A172 (cell line): ENCODE data around the gene APRT. TPM values are rescaled to one million over a fixed set of nuclear protein-coding genes. Genes with fewer than 3 reads are reported as not detected.
A peak's percentile ranks its signal among the peaks of the same experiment; 100 is the strongest.

Source experiments
- DNase-seq: peaks from one replicate; pipeline ENCODE4 v3.0.0-alpha.2; 2015; ENCODE audit warnings: low spot score
- total RNA-seq: library from RNA; depleted of rRNA; stranded (reverse); fragments of >200 nt; shearing (Covaris generic); gene quantifications from 2 replicates; pipeline ENCODE4 v1.2.3, GENCODE V29; 2014

Gene APRT
- total RNA-seq, 1 experiment from 2014 or later = 258 TPM

GRCh38 chr16:88822281-88823040 is 10.7 kb upstream of the APRT start:
- DNase-seq = no peak

- DNase-seq = no peak
These were observed 9.6 kb upstream of the APRT start for GRCh38 chr16:88821168-88821850.

DNA sequence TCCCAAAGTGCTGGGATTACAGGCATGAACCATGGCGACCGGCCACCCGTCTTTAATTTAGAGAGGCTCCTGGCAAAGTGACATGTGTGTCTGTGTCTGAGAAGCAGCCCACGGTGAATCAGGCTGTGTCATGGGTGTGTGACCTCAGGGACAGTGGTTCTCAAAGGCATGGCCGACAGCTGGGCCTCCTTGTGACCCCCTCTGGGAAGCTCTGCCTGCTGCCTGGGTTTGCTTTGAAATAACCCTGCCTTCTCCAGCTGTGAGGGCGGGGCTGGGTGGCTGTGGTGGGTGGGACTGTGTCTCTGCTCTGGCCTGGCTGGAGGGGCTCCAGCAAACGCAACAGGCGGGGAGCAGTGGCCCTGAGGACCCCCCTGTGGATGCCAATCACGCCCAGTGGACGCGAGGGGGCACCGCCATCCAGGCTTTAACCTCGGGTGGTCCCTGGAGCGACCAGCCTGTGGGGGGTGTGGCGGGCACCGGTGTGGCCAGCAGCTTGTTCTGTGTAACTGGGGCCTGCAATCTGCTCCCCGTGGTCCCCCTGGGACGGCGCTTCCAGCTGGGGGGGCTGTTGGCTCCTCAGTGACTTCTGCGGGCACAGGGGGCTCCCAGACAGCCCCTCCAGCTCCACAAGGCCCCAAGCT is 8.8 kb upstream of the APRT start:
- DNase-seq = no peak

- no peak for DNase-seq
These were observed 7.4 kb upstream of the APRT start for GRCh38 chr16:88819126-88819525.

- DNase-seq = no peak
These were observed 6.8 kb upstream of the APRT start for GRCh38 chr16:88818575-88818874.

GRCh38 chr16:88817785-88818574 is 6.3 kb upstream of the APRT start:
- DNase-seq = no peak

- no peak for DNase-seq
These were observed 5.2 kb upstream of the APRT start for GRCh38 chr16:88816736-88817535.

DNA sequence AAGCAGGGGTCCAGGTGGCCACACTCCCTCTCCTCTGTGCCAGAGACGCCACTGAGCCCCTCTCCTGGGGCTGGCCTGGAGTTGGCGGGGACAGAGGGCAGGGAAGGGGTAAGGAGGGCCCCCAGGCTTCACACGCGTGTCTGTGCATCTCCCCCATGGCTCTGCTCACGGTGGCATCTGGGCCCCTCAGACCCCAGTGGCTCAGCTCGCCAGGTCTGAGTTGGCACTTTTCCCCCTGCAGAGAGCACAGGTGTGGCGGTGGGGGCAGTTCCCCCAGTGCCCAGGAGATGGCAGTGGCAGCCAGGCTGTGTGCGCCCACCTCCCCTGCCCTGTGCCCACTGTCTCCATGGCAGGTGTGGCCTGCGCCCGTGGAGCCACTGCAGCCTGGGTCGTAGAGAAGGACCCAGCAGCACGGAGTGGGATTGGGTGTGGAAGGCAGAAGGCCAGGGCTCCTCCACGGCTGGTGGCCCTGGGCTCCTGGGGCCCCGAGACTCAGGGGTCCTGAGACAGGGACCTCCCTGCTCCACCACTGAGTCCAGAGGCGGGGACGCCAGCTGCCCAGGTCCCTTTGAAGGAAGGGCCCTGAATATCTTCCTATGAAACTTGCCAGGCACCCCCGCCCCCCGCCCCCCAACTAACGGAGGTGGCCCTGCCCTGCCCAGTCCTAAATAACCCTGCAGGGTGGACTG is 4.3 kb upstream of the APRT start:
- DNase-seq = peak; percentile 42

DNA sequence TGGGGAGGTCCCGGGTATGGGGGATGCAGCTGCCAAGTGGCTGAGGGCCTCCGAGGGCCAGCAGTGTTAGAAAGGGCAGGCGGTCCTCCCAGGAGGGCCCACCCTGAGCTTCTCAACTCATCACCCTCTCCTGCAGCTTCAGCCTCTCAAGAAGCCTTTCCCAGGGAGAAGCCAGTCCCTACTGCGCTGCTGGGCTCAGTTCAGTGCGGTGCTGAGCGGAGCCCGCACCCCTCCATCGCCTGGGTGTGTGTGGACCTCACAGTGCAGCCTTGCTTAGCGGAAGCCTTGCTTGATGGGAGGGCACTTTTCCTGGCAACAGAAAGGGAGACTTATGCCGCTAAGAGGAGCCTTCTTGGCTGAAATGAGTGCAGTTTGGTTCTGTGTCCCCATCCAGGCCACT is 3.5 kb upstream of the APRT start:
- no peak for DNase-seq

- no peak for DNase-seq
These were observed 2.4 kb upstream of the APRT start for GRCh38 chr16:88814144-88814502.

- DNase-seq = no peak
These were observed 1.8 kb upstream of the APRT start for GRCh38 chr16:88813269-88814143.

DNA sequence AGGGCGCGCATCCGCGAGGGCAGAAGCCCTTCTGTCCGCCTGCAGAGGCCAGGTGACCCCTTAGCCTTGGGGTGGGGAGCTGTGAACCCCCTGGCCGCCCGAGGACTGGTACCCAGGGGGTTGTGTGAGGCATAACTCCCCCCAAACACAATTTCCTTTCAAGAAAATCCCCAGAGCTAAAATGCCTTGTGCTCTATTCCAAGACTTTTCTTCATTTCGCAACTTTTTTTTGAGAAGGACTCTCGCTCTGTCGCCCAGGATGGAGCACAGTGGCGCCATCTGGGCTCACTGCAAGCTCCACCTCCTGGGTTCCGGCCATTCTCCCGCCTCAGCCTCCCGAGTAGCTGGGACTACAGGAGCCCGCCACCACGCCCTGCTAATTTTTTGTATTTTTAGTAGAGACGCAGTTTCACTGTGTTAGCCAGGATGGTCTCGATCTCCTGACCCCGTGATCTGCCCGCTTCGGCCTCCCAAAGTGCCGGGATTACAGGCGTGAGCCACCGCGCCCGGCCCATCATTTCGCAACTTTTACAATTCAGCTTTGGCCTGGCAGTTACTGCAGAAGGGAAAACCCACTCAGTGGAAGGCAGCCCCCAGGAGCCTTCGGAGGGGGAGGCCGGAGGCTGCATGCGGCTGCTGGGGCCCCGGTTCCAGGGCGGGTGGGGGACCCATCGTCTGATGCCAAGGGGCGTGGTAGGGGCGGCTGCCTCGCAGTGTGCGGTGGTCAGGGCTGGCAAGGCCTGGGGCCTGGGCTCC is 963 bp upstream of the APRT start:
- DNase-seq = no peak

- peak; percentile 72 for DNase-seq
These were observed 588 bp downstream of the APRT start for GRCh38 chr16:88810912-88811768.

DNA sequence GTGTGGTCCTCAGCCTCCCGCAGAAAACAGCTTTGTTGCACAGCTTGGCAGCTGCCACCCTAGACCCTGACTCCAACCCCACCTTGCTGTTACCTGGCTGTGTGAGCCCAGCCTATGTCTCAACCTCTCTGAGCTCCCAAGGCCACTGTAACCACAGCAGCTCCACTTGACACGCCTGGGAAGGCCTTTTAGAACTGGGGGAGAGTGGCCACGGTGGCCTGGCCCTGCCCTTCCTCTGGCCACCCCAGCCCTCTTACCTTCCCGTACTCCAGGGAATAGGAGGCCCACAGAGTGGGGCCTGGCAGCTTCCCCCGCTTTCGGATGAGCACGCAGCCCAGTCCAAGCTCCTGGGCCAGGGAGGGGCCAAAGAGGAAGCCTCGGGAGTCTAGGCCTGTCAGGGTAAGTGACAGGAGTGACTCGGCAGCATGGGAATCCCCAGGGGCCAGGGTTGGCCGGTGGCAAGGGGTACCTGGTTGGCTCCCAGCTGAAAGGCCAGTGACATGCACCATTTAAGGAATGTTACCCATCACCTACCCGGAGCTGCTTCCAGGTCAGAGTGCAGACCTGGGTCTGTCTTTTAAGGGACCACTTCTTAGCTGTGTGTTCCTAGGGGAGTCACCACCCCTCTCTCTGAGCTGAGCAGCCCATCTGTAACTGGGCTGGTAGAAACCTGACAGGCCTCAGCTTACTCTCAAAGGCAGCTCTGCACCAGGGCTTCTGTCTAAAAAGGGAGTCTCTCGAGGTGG is 1.4 kb downstream of the APRT start:
- DNase-seq = peak; percentile 23

DNA sequence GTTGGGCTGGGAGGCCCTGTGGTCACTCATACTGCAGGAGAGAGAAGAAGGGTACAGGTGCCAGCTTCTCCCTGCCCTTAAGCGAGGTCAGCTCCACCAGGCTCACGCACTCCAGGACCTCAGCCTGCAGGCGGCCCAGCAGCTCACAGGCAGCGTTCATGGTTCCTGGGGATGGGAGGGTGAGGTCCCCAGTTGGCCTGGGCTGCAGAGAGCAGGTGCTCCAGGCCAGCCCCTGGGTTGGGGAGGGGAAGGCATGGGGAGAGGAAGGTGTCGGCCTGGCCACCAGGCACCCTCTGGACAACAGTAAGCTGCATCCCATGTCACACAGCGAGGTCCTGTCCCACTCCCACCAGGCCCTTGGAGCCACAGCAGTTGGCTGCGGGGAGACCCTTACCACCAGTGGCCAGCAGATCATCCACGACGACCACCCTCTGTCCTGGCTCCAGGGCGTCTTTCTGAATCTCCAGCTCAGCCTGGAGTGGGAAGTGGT is 2.0 kb downstream of the APRT start:
- DNase-seq = no peak

- peak; percentile 22 for DNase-seq
These were observed 2.6 kb downstream of the APRT start for GRCh38 chr16:88809068-88809675.
